Measurements from ENCODE around the gene KRTAP5-10.
A peak's percentile ranks its signal among the peaks of the same experiment; 100 is the strongest.
"Not testable (repeated sequence)": the region's sequence is repeated elsewhere in the genome, so short reads cannot be mapped to it uniquely, and the experiment has no call there.

KRTAP5-10 gene

GRCh38 chr11:71580057-71581003 lies 15.0 kb downstream of the KRTAP5-10 start:
- Histone ChIP-seq H3K4me3 (ENCODE audit: insufficient read depth, low read length, poor library complexity, severe bottlenecking) (no peak overlapping the region), H3K9me3 (ENCODE audit: insufficient read depth, low read length) (no peaks in the 10 kb centered on the region), H4K20me1 (ENCODE audit: low read depth, low read length) (no peaks in the 10 kb centered on the region), H3K9me2 (replicated peaks; ENCODE audit: insufficient read depth, low read length) (no peaks in the 10 kb centered on the region), H3K36me3 (ENCODE audit: low read length) (no peaks in the 10 kb centered on the region), H3K27me3 (ENCODE audit: low read length) (no peaks in the 10 kb centered on the region), H2AFZ (ENCODE audit: low read depth, low read length, severe bottlenecking) (no peak overlapping the region), H3K27ac (ENCODE audit: low read depth, low read length) (no peak overlapping the region), H3K79me2 (ENCODE audit: insufficient read depth, low read length) (no peaks in the 10 kb centered on the region), H3F3A (ENCODE audit: insufficient read depth) (no peaks in the 10 kb centered on the region), H3K4me2 (ENCODE audit: low read depth, low read length, poor library complexity, severe bottlenecking) (no peak overlapping the region), H3K9ac (ENCODE audit: low read length) (no peak overlapping the region)
- TF ChIP-seq CTCF (IDR thresholded peaks at IDR 0.05; ENCODE audit: insufficient read depth, low read length, poor library complexity, severe bottlenecking) (peak; percentile 51), EZH2phosphoT487 (conservative IDR thresholded peaks at IDR 0.05; ENCODE audit: low read length) (no peak)

DNA sequence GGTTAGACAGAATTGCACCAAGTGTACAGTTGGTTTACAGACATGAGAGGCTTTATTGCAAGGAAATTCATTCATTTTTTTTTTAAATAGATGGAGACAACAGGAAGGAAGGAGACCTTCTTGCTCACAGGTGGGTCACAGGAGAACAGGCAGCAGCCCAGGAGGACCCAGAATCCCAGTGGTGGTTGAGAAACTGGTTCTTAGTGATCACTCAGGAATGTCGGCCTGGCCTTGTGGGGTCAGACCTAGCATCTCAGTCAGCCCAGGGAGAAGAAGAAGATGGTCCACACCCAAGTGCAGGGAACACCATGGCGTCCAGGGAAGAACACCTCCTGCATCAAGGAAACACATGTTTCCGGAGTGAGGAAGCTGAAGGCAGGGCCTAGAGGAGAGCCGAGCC lies 16.5 kb downstream of the KRTAP5-10 start:
- no peaks in the 10 kb centered on the region for H3K27me3 ChIP-seq (ENCODE audit: low read length)
- no peak overlapping the region for H3K4me3 ChIP-seq (ENCODE audit: insufficient read depth, low read length, poor library complexity, severe bottlenecking)
- no peaks in the 10 kb centered on the region for H4K20me1 ChIP-seq (ENCODE audit: low read depth, low read length)
- no peaks in the 10 kb centered on the region for H3F3A ChIP-seq (ENCODE audit: insufficient read depth)
- no peaks in the 10 kb centered on the region for H3K9me3 ChIP-seq (ENCODE audit: insufficient read depth, low read length)
- H3K4me2 ChIP-seq (ENCODE audit: low read depth, low read length, poor library complexity, severe bottlenecking) = no peak overlapping the region
- H3K27ac ChIP-seq (ENCODE audit: low read depth, low read length) = no peak overlapping the region
- H3K9me2 ChIP-seq (replicated peaks; ENCODE audit: insufficient read depth, low read length) = no peaks in the 10 kb centered on the region
- no peak overlapping the region for H2AFZ ChIP-seq (ENCODE audit: low read depth, low read length, severe bottlenecking)
- no peak overlapping the region for H3K9ac ChIP-seq (ENCODE audit: low read length)
- H3K79me2 ChIP-seq (ENCODE audit: insufficient read depth, low read length) = no peaks in the 10 kb centered on the region
- no peak for TF ChIP-seq EZH2phosphoT487 (conservative IDR thresholded peaks at IDR 0.05; ENCODE audit: low read length)
- no peak for TF ChIP-seq CTCF (IDR thresholded peaks at IDR 0.05; ENCODE audit: insufficient read depth, low read length, poor library complexity, severe bottlenecking)
- H3K36me3 ChIP-seq (ENCODE audit: low read length) = no peaks in the 10 kb centered on the region

- Histone ChIP-seq H3K9me2 (replicated peaks; ENCODE audit: insufficient read depth, low read length) (no peaks in the 10 kb centered on the region), H3K27me3 (ENCODE audit: low read length) (no peaks in the 10 kb centered on the region), H3K27ac (ENCODE audit: low read depth, low read length) (no peak within 1 kb of the TSS), H3K79me2 (ENCODE audit: insufficient read depth, low read length) (no peaks in the 10 kb centered on the region), H3K4me2 (ENCODE audit: low read depth, low read length, poor library complexity, severe bottlenecking) (no peak within 1 kb of the TSS), H3K9me3 (ENCODE audit: insufficient read depth, low read length) (no peaks in the 10 kb centered on the region), H3K9ac (ENCODE audit: low read length) (no peak within 1 kb of the TSS), H3F3A (ENCODE audit: insufficient read depth) (no peaks in the 10 kb centered on the region), H3K36me3 (ENCODE audit: low read length) (no peaks in the 10 kb centered on the region), H4K20me1 (ENCODE audit: low read depth, low read length) (no peaks in the 10 kb centered on the region), H3K4me3 (ENCODE audit: insufficient read depth, low read length, poor library complexity, severe bottlenecking) (no peak within 1 kb of the TSS), H2AFZ (ENCODE audit: low read depth, low read length, severe bottlenecking) (no peak within 1 kb of the TSS)
- TF ChIP-seq CTCF (IDR thresholded peaks at IDR 0.05; ENCODE audit: insufficient read depth, low read length, poor library complexity, severe bottlenecking) = no peak
- TF ChIP-seq EZH2phosphoT487 (conservative IDR thresholded peaks at IDR 0.05; ENCODE audit: low read length) = no peak
These were observed 17.0 kb downstream of the KRTAP5-10 start, which contains the start of gene KRTAP5-11 for GRCh38 chr11:71582309-71582895. Gene KRTAP5-11, minus strand, starts transcription at chr11:71582875. Its CDS starts 38 bp downstream, at chr11:71582837.

DNA sequence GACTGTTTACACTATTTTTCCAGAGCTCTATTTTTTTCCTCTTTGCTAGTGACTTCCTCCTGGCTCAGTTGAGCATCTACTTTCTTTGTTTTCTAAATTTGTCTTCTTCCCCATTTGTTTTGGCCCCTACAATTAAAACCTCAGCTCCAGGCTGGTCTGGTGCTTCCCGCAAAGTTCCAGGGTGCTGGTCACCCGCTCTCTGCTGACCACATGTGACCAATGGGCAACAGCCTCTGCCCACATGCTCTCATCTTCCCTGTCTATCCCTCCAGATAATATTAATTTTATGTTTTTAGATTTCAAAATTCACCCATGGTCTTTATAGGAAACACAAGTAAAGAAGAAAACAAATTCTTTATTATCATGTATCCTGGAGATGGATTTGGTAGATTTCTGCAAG lies 17.6 kb downstream of the KRTAP5-10 start:
- H3K4me3 ChIP-seq (ENCODE audit: insufficient read depth, low read length, poor library complexity, severe bottlenecking); H3K36me3 ChIP-seq (ENCODE audit: low read length); H3K79me2 ChIP-seq (ENCODE audit: insufficient read depth, low read length); H3K9me3 ChIP-seq (ENCODE audit: insufficient read depth, low read length); H3F3A ChIP-seq (ENCODE audit: insufficient read depth); H3K4me2 ChIP-seq (ENCODE audit: low read depth, low read length, poor library complexity, severe bottlenecking); H3K9me2 ChIP-seq (replicated peaks; ENCODE audit: insufficient read depth, low read length); H3K27me3 ChIP-seq (ENCODE audit: low read length); H3K9ac ChIP-seq (ENCODE audit: low read length); H3K27ac ChIP-seq (ENCODE audit: low read depth, low read length); H2AFZ ChIP-seq (ENCODE audit: low read depth, low read length, severe bottlenecking); H4K20me1 ChIP-seq (ENCODE audit: low read depth, low read length): not testable (repeated sequence)

- H3K79me2 ChIP-seq (ENCODE audit: insufficient read depth, low read length); H3K9ac ChIP-seq (ENCODE audit: low read length); H3K27me3 ChIP-seq (ENCODE audit: low read length); H4K20me1 ChIP-seq (ENCODE audit: low read depth, low read length); H3K4me2 ChIP-seq (ENCODE audit: low read depth, low read length, poor library complexity, severe bottlenecking); H3K9me2 ChIP-seq (replicated peaks; ENCODE audit: insufficient read depth, low read length); H3K36me3 ChIP-seq (ENCODE audit: low read length); H3K4me3 ChIP-seq (ENCODE audit: insufficient read depth, low read length, poor library complexity, severe bottlenecking); H3F3A ChIP-seq (ENCODE audit: insufficient read depth); H2AFZ ChIP-seq (ENCODE audit: low read depth, low read length, severe bottlenecking); H3K9me3 ChIP-seq (ENCODE audit: insufficient read depth, low read length); H3K27ac ChIP-seq (ENCODE audit: low read depth, low read length): not testable (repeated sequence)
These were observed 20.3 kb downstream of the KRTAP5-10 start for GRCh38 chr11:71585673-71586072.

All from SU-DHL-6 (cell line).